Measurements from ENCODE around the gene SLC37A2.
A peak's percentile ranks its signal among the peaks of the same experiment; 100 is the strongest.

DNA sequence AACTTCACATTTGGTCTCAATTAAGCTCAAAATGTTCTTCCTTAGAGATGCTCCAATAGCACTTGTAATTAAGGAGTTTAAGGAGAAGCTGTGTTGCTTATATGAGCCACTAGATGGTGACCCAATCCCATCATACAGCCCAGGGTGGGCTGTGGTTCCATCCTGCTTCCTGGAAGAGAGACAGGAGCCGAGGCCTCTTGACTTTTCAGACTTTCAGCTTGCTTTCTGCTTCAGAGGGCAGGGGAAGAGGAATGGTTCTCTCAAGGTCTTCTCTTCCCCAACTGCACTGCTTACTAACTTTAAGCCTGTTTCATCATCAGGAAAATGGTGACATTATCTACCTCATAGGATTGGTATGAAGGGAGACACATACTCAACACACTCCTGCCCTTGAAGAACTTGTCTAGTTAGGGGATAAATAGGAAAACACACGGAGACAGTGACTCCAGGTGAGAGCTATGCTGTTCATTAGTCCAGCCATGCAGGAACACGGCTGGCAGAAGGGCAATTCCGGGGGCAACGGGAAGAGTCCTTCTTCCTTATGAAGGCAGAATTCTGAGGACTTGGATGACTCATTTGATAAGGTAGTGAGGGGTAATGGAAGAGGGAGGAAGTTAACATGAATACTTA, 28.3 kb downstream of the SLC37A2 start:
- TF ChIP-seq, protein P1, sequence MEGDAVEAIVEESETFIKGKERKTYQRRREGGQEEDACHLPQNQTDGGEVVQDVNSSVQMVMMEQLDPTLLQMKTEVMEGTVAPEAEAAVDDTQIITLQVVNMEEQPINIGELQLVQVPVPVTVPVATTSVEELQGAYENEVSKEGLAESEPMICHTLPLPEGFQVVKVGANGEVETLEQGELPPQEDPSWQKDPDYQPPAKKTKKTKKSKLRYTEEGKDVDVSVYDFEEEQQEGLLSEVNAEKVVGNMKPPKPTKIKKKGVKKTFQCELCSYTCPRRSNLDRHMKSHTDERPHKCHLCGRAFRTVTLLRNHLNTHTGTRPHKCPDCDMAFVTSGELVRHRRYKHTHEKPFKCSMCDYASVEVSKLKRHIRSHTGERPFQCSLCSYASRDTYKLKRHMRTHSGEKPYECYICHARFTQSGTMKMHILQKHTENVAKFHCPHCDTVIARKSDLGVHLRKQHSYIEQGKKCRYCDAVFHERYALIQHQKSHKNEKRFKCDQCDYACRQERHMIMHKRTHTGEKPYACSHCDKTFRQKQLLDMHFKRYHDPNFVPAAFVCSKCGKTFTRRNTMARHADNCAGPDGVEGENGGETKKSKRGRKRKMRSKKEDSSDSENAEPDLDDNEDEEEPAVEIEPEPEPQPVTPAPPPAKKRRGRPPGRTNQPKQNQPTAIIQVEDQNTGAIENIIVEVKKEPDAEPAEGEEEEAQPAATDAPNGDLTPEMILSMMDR (IDR thresholded peaks at IDR 0.05): peak; percentile 27 to 79 (median 66)
- TF ChIP-seq POLR2A (IDR thresholded peaks at IDR 0.05): no peak
